Measurements from ENCODE around the gene TOX3. TPM values are rescaled to one million over a fixed set of nuclear protein-coding genes. Genes with fewer than 3 reads are reported as not detected.

TOX3 gene
- polyA plus RNA-seq, 1 of the 3 experiments (the other 2 are of a cell fraction): not detected

DNA sequence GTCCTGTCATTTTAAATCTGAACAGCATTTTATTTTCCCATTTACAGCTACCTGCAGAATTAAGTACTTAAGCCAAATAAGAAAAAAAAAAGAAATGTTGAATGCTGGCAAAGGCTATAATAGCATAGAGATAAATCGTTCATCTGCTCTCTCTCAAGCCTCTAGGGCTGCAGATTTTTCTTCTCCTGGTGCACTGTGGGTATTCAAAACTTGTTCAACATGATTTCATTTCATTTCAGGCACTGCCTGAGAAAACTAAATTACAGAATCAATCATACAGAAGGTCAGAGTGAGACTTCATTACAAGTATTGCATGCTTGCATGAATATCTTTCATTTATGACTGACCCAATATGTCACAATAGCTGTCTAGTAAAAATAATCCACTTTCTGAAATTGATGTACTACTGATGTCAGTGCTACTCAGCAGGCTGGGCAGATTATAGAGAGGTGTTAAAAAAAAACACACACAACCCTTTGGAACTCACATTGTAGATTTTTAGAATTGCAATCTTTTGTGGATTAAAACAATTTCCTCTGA is 86.2 kb downstream of the TOX3 start:
- H3K27me3 ChIP-seq (ENCODE audit: insufficient read depth): no peaks in the 10 kb centered on the region
- H4K20me1 ChIP-seq (ENCODE audit: insufficient read depth): no peaks in the 10 kb centered on the region
- TF ChIP-seq TCF12 (IDR thresholded peaks at IDR 0.05): no peak
- TF ChIP-seq, protein P1, sequence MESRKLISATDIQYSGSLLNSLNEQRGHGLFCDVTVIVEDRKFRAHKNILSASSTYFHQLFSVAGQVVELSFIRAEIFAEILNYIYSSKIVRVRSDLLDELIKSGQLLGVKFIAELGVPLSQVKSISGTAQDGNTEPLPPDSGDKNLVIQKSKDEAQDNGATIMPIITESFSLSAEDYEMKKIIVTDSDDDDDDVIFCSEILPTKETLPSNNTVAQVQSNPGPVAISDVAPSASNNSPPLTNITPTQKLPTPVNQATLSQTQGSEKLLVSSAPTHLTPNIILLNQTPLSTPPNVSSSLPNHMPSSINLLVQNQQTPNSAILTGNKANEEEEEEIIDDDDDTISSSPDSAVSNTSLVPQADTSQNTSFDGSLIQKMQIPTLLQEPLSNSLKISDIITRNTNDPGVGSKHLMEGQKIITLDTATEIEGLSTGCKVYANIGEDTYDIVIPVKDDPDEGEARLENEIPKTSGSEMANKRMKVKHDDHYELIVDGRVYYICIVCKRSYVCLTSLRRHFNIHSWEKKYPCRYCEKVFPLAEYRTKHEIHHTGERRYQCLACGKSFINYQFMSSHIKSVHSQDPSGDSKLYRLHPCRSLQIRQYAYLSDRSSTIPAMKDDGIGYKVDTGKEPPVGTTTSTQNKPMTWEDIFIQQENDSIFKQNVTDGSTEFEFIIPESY (IDR thresholded peaks at IDR 0.05; ENCODE audit: borderline replicate concordance, low read depth): no peak
- H3K4me3 ChIP-seq (ENCODE audit: low read depth in 2 of 2, low read length in 1 of 2): no peak overlapping the region
- H3K36me3 ChIP-seq (replicated peaks in 1 of 2; ENCODE audit: control insufficient read depth in 1 of 2, insufficient read depth in 2 of 2, low read length in 1 of 2): no peaks in the 10 kb centered on the region
- H3K9ac ChIP-seq: no peak overlapping the region
- H3K79me2 ChIP-seq (ENCODE audit: insufficient read depth): no peaks in the 10 kb centered on the region
- H3K27ac ChIP-seq (ENCODE audit: low read depth in 2 of 2, low read length in 1 of 2): no peak overlapping the region
- no peak overlapping the region for H3K4me2 ChIP-seq
- no peaks in the 10 kb centered on the region for H3K4me1 ChIP-seq (ENCODE audit: control insufficient read depth in 1 of 2, insufficient read depth in 2 of 2, low read depth in 1 of 2, low read length in 1 of 2)
- WGBS (ENCODE audit: low lambda C conversion rate): 7% methylated on average over 1 of the region's 1 CpG
- ChIA-PET POLR2A (no interaction called here), CTCF (no interaction called here)
- H3K9me3 ChIP-seq: no peaks in the 10 kb centered on the region
- no peaks in the 10 kb centered on the region for H3F3A ChIP-seq (replicated peaks; ENCODE audit: insufficient read depth)
- H3K9me2 ChIP-seq: no peaks in the 10 kb centered on the region
- no peak for DNase-seq
- H2AFZ ChIP-seq (ENCODE audit: low read depth): no peak overlapping the region

DNA sequence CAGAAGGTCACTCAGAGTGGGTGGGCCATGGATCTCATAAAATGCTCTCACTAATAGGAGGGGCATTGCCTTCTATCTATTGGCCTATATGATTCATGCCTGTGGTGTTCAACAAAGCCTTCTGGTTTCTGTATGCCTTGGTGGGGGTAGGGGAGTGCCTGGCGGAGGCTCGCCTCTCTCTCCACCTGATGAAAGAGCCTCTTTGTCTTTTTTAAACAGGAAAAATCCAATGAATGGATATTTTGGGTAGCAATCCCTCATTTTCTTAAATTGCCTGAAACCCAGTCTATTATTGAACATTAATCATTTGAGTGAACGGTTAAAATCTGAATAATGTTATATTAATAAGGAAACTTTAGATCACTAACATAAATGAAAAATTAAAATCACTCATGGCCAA is 90.6 kb downstream of the TOX3 start:
- Histone ChIP-seq H3F3A (replicated peaks; ENCODE audit: insufficient read depth) (no peaks in the 10 kb centered on the region), H3K4me1 (ENCODE audit: control insufficient read depth in 1 of 2, insufficient read depth in 2 of 2, low read depth in 1 of 2, low read length in 1 of 2) (no peaks in the 10 kb centered on the region), H3K79me2 (ENCODE audit: insufficient read depth) (no peaks in the 10 kb centered on the region), H3K36me3 (replicated peaks in 1 of 2; ENCODE audit: control insufficient read depth in 1 of 2, insufficient read depth in 2 of 2, low read length in 1 of 2) (no peaks in the 10 kb centered on the region), H3K9me2 (no peaks in the 10 kb centered on the region), H4K20me1 (ENCODE audit: insufficient read depth) (no peaks in the 10 kb centered on the region), H3K27ac (ENCODE audit: low read depth in 2 of 2, low read length in 1 of 2) (no peak overlapping the region), H3K9ac (no peak overlapping the region), H3K4me3 (ENCODE audit: low read depth in 2 of 2, low read length in 1 of 2) (no peak overlapping the region), H3K27me3 (ENCODE audit: insufficient read depth) (no peaks in the 10 kb centered on the region), H3K4me2 (no peak overlapping the region), H3K9me3 (no peaks in the 10 kb centered on the region), H2AFZ (ENCODE audit: low read depth) (no peak overlapping the region)
- WGBS (ENCODE audit: low lambda C conversion rate): 23% methylated on average over 3 of the region's 3 CpGs
- TF ChIP-seq, protein P2, sequence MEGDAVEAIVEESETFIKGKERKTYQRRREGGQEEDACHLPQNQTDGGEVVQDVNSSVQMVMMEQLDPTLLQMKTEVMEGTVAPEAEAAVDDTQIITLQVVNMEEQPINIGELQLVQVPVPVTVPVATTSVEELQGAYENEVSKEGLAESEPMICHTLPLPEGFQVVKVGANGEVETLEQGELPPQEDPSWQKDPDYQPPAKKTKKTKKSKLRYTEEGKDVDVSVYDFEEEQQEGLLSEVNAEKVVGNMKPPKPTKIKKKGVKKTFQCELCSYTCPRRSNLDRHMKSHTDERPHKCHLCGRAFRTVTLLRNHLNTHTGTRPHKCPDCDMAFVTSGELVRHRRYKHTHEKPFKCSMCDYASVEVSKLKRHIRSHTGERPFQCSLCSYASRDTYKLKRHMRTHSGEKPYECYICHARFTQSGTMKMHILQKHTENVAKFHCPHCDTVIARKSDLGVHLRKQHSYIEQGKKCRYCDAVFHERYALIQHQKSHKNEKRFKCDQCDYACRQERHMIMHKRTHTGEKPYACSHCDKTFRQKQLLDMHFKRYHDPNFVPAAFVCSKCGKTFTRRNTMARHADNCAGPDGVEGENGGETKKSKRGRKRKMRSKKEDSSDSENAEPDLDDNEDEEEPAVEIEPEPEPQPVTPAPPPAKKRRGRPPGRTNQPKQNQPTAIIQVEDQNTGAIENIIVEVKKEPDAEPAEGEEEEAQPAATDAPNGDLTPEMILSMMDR (IDR thresholded peaks at IDR 0.05): no peak
- TF ChIP-seq FOXM1 (IDR thresholded peaks at IDR 0.05; ENCODE audit: low read depth): no peak
- no peak for TF ChIP-seq CHD2 (IDR thresholded peaks at IDR 0.05; ENCODE audit: low read length, partially characterized antibody)
- no peak for TF ChIP-seq RFX5 (IDR thresholded peaks at IDR 0.05; ENCODE audit: low read length)
- TF ChIP-seq EZH2phosphoT487 (IDR thresholded peaks at IDR 0.05; ENCODE audit: borderline replicate concordance, low read depth): no peak
- no peak for TF ChIP-seq POLR2AphosphoS5 (IDR thresholded peaks at IDR 0.05; ENCODE audit: low read depth, low read length)
- ChIA-PET POLR2A (no interaction called here), CTCF (no interaction called here)
- no peak for DNase-seq
